Subcutaneous adipose tissue (tissue), 4 donors: ENCODE results near the gene MMUT. TPM values are rescaled to one million over a fixed set of nuclear protein-coding genes. Genes with fewer than 3 reads are reported as not detected.

ENCODE experiments used
- CTCF ChIP-seq: fragments of 450-650 bp; IDR thresholded peaks from one replicate; pipeline ENCODE4 v1.5.1; 2016; ENCODE audit warnings: low read depth, mild to moderate bottlenecking, control low read depth, antibody characterized with exemption, moderate library complexity
- total RNA-seq, 4 donors: library from RNA; depleted of rRNA; stranded (reverse); fragments of >200 nt; gene quantifications; one replicate each; pipeline ENCODE4 v1.1.0, GENCODE V29; 2016

The MMUT gene
- total RNA-seq, 4 donors from 2014 or later: 18.7 to 30.5 (median 23.6) TPM

GRCh38 chr6:49490633-49491032, 27.6 kb upstream of the MMUT start:
- TF ChIP-seq CTCF: no peak

- no peak for TF ChIP-seq CTCF
These were observed 16.4 kb upstream of the MMUT start for GRCh38 chr6:49479308-49479970.

- no peak for TF ChIP-seq CTCF
These were observed 5.0 kb upstream of the MMUT start for GRCh38 chr6:49468042-49468441.

- TF ChIP-seq CTCF: no peak
These were observed 1.6 kb upstream of the MMUT start for GRCh38 chr6:49464691-49465090.

- no peak for TF ChIP-seq CTCF
These were observed 537 bp upstream of the MMUT start for GRCh38 chr6:49463612-49463967.

- TF ChIP-seq CTCF: no peak
These were observed 490 bp downstream of the MMUT start for GRCh38 chr6:49462599-49462926.

- no peak for TF ChIP-seq CTCF
These were observed 982 bp downstream of the MMUT start for GRCh38 chr6:49462071-49462470.
